Fibroblast of pulmonary artery (primary cell): ENCODE results near the gene GLIS1.

ENCODE experiments used
- DNase-seq: peaks from one replicate; pipeline ENCODE4 v3.0.0-alpha.2; 2010; ENCODE audit warnings: low read depth
- H3K4me3 ChIP-seq: replicated peaks from 2 replicates; pipeline ENCODE4 v1.5.1; 2011; ENCODE audit warnings: low read depth, mild to moderate bottlenecking, control low read depth, low read length, moderate library complexity
- TF ChIP-seq, protein P1 (sequence below): IDR thresholded peaks from 2 replicates; pipeline ENCODE4 v1.5.1; 2011; ENCODE audit warnings: mild to moderate bottlenecking, control low read depth, low read length, inconsistent platforms; ENCODE audit errors: missing control alignments

Gene GLIS1

DNA sequence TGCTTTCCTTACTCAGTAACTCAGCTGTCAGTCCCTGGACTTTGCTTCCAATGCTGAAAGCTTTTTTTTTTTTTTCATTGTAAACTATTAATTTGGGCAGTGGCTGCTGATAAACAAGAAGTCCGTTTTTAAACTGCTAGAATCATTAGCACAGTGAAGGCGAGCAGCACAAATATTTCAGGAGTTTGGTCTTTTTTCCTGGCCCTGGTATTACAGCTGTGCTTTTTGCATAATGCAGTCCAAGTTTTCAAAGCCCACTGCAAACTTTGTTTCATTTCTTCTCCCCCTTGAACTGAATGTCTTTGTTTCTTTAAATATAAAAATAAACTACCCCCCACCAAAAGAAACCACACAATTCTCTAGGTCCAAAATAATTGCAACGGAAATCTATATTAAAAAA lies 6.6 kb downstream of the GLIS1 start:
- TF ChIP-seq, protein P1, sequence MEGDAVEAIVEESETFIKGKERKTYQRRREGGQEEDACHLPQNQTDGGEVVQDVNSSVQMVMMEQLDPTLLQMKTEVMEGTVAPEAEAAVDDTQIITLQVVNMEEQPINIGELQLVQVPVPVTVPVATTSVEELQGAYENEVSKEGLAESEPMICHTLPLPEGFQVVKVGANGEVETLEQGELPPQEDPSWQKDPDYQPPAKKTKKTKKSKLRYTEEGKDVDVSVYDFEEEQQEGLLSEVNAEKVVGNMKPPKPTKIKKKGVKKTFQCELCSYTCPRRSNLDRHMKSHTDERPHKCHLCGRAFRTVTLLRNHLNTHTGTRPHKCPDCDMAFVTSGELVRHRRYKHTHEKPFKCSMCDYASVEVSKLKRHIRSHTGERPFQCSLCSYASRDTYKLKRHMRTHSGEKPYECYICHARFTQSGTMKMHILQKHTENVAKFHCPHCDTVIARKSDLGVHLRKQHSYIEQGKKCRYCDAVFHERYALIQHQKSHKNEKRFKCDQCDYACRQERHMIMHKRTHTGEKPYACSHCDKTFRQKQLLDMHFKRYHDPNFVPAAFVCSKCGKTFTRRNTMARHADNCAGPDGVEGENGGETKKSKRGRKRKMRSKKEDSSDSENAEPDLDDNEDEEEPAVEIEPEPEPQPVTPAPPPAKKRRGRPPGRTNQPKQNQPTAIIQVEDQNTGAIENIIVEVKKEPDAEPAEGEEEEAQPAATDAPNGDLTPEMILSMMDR, result no peak
- DNase-seq, result no peak
- H3K4me3 ChIP-seq, result no peak overlapping the region

DNA sequence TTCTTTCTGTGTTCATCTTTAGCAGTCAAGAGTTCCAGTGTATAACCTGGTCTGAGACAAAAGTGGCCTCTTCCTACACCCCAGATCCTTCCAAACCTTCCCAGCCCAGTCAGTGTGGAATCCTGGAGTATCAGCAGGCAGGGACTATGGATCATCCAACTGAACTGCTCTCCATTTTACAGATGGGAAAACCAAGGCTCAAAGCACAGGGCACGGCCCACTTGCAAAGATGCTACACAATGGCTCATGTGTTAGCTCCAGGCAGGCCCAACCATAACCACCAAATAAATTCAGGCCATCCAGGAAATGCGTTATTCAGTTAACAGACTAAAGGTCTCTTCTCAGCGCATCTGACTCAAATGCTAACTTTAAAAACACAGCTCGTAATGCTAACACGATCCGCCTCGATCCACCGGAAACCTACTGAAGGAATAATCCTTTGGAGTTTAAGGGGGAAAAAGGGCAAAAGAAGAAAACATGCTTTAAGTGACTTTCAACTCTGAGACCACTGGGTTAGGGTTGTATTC lies 7.1 kb downstream of the GLIS1 start:
- DNase-seq, result no peak
- H3K4me3 ChIP-seq, result no peak overlapping the region

DNA sequence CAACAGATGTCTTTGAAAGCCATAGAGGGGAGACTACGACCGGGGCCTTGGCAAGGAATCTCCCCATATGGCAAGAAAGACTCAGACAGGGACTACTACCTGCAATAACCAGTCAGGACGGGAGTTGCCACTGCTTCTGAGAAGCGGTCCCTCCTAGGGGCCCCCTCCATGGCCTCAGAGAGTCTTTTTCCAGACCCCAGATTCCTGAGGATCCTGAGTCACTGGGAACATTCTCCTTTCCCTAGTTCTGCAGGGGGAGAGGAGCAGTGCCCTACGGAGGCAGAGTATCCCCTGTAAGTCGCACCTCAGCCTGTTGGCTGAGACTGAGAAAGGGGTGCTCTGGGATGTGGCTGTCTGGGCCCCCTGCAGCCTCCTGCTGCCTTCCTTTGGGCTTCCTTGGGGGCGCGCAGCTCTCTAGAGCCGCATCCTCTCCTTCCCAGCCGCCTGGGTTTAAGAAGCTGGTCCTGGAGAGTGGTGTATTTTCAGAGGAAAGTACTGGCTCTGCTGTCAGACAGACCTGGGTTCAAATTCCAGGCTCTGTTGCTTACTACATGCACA lies 7.8 kb downstream of the GLIS1 start:
- H3K4me3 ChIP-seq, result no peak overlapping the region
- TF ChIP-seq, protein P1, result no peak
- no peak for DNase-seq

More for the DNA sequence above, 7.1 kb downstream of the GLIS1 start:
- TF ChIP-seq, protein P1, result no peak

DNA sequence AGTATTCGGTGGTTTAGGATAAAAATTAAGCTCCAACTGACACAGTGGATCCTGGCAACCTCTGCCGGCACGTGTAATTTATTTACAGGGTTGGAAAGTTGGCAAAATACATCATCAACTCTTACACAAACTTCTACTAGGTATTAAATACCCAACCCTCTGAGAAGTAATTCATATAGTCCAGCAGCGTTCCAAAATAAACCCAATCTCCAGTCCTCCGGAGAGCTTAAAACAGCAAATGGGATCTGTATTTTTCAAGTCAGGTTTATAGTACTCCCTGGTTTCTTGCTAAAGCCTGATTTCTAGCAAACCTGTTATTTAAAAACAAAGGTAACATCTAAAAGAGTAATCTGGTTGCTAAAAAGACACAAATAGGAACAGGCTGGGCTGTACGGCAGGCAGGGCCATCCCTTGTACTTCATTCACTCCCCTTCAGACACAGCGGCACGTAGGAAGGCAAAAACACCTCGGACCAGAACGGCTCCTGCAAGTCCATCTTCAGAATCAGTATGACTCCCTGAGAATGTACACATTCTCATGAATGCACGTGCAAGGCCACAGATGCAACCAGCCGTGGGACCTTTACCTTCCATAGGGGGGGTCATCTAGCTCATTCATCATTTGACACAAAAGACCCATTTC lies 8.6 kb downstream of the GLIS1 start:
- no peak for DNase-seq
- no peak overlapping the region for H3K4me3 ChIP-seq
- TF ChIP-seq, protein P1, result no peak

DNA sequence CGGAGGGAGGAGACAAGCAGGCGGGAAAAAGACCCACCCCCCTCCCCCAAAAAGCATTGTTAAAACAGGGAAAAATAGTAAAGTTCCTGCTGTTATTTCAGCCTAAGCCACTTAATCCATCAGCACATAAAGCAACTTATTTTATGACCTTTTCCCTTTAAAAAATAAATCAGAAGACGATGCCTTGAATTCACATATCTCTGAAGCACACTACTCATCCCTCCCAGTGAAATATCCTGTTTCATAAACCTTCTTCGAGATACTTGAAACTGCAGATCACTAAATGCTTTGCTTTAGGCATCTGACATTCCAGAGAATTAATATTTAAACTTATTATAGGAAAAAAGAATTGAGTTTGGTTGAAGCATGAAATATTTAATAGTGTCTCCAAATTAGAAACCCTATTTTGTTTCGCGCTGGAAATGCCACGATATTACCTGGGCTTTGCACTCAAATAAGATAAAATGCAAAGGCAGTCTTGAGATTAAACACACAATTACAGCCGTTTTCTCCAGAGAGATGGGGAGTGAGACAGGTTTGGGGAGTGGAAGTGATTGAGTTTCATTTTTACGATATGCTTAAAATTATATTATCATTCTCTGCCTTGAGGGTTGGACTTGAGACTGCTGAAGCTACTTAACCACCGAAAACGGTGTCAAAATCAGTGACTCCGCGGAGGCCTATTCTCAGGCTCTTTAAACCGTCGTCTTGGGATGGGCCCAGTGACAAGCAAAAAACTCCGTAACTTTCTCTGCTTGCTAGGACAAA lies 9.3 kb downstream of the GLIS1 start:
- H3K4me3 ChIP-seq, result no peak overlapping the region
- DNase-seq, result no peak
- TF ChIP-seq, protein P1, result no peak

DNA sequence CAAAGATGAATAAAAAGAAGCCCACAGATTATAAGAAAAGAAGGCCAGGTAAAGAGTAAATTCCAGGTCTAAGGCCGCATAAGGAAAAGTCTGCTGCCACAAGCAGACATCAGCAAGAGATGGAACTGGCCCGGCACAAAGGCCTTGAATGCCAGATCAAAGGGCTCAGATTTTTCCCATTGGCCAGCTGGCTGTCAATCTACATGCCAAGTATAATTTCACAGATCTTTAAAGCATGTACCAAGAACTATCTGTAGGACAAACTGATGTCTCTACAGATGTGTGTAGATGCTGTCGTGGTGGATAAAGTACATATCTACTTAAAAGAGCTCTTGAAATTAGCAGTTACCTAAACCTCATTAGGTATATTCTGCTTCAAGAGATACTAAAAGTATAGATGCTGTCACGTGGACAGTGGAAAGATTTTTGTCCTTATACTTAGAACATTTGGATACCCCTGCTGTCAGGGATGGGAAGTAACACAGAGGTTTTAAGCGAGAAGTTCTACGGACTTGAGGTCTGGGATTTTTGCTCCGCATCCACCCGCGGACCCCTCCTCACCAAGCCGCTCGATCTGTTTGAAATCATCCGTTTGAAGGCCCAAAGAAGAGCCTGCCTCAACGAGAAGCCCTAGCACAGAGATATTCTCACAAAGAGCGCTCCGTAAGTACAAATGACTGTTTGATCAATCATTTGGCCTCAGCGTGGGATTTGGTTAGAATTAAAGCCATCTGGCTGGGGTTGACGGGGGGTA lies 10.1 kb downstream of the GLIS1 start:
- DNase-seq, result no peak
- H3K4me3 ChIP-seq, result no peak overlapping the region
- TF ChIP-seq, protein P1, result no peak
